T-cell (primary cell): ENCODE measurements around the gene MTFP1. TPM values are rescaled to one million over a fixed set of nuclear protein-coding genes. Genes with fewer than 3 reads are reported as not detected.

Experiments
- ATAC-seq, 4 experiments: fragments of 200-7000 bp in 3 of 4; fragments of 150-1000 bp in 1 of 4; cut with Tn5 transposase; replicated peaks in 1 of 4; 1 replicate in 3 of 4; 2 replicates in 1 of 4; pipeline ENCODE4 v1.10.0; 2021; ENCODE audit warnings: moderate library complexity in 3 of 4, mild to moderate bottlenecking in 2 of 4, moderate number of reproducible peaks in 1 of 4
- CTCF ChIA-PET, 2 donors: fragments of 300-600 bp; sonication (Branson Sonifier 250); formaldehyde crosslinking; loops; one replicate each; lab custom pipeline; 2022; ENCODE audit warnings: antibody characterized with exemption in 2 of 2; lab: Charles Lee
- POLR2A ChIA-PET, 2 donors: fragments of 300-600 bp; sonication (Branson Sonifier 250); formaldehyde crosslinking; loops; one replicate each; lab custom pipeline; 2022; ENCODE audit warnings: antibody characterized with exemption in 2 of 2; lab: Charles Lee
- DNase-seq, 35 experiments: peaks; one replicate each; pipeline versions ENCODE4 v3.0.0 to v3.0.0-alpha.2; 2013 to 2023
- H3K27ac ChIP-seq: one replicate; pipeline ENCODE4 v1.5.1; 2013; ENCODE audit warnings: low read length
- H3K27me3 ChIP-seq, 2 experiments: replicated peaks in 1 of 2; 1 replicate in 1 of 2; 2 replicates in 1 of 2; pipeline versions ENCODE4 v1.6.1 to v1.7.0; 2013; ENCODE audit warnings: low read length in 1 of 2, mixed read lengths in 1 of 2; ENCODE audit not compliant: control insufficient read depth in 2 of 2, insufficient read depth in 2 of 2; ENCODE audit errors: extremely low read depth in 1 of 2
- H3K36me3 ChIP-seq, 2 donors: 1 replicate in 1 of 2; 2 replicates in 1 of 2; pipeline versions ENCODE4 v1.6.1 to v1.7.0; 2013; ENCODE audit warnings: low read length in 1 of 2; ENCODE audit not compliant: control insufficient read depth in 2 of 2, insufficient read depth in 1 of 2; ENCODE audit errors: extremely low read depth in 1 of 2
- H3K4me1 ChIP-seq, 2 experiments: 1 replicate in 1 of 2; 2 replicates in 1 of 2; pipeline versions ENCODE4 v1.6.1 to v1.7.0; 2013; ENCODE audit warnings: low read length in 2 of 2, mixed read lengths in 1 of 2; ENCODE audit not compliant: insufficient read depth in 2 of 2, control insufficient read depth in 1 of 2; ENCODE audit errors: extremely low read depth in 1 of 2
- H3K4me3 ChIP-seq, 2 donors: 1 replicate in 1 of 2; 2 replicates in 1 of 2; pipeline versions ENCODE4 v1.5.1 to v1.7.0; 2013; ENCODE audit warnings: mild to moderate bottlenecking in 2 of 2, low read length in 1 of 2, moderate library complexity in 1 of 2; ENCODE audit not compliant: control insufficient read depth in 1 of 2; ENCODE audit errors: extremely low read depth in 1 of 2
- H3K9me3 ChIP-seq: 2 replicates; pipeline ENCODE4 v1.7.0; 2013
- H3K27ac Mint-ChIP-seq, 2 donors: one replicate each; pipeline ENCODE4 v1.8.0; 2020 to 2021; ENCODE audit warnings: mild to moderate bottlenecking in 2 of 2, mixed read lengths in 2 of 2
- H3K27me3 Mint-ChIP-seq, 2 donors: one replicate each; pipeline ENCODE4 v1.8.0; 2021 to 2022; ENCODE audit warnings: mixed read lengths in 2 of 2
- H3K36me3 Mint-ChIP-seq: one replicate; pipeline ENCODE4 v1.8.0; 2021; ENCODE audit warnings: mixed read lengths
- H3K4me1 Mint-ChIP-seq, 3 donors: one replicate each; pipeline ENCODE4 v1.8.0; 2020 to 2022; ENCODE audit warnings: mixed read lengths in 3 of 3, mild to moderate bottlenecking in 1 of 3
- H3K4me3 Mint-ChIP-seq, 3 donors: one replicate each; pipeline ENCODE4 v1.8.0; 2020 to 2022; ENCODE audit warnings: mild to moderate bottlenecking in 3 of 3, mixed read lengths in 3 of 3, moderate library complexity in 3 of 3
- H3K9me3 Mint-ChIP-seq, 3 donors: one replicate each; pipeline ENCODE4 v1.8.0; 2020 to 2022; ENCODE audit warnings: mixed read lengths in 3 of 3
- WGBS: methylation state at CpG from one replicate; pipeline ENCODE4 v1.1.5; 2013; ENCODE audit warnings: missing lambda C conversion rate; ENCODE audit not compliant: insufficient coverage; 5-methylcytosine and 5-hydroxymethylcytosine counted together
- total RNA-seq, 35 experiments: library from RNA in 6 of 35; stranded (reverse) in 6 of 35; fragments of 120-200 nt in 1 of 35; gene quantifications; one replicate each; pipeline versions ENCODE4 v1.2.1 to v1.2.4 and lab custom pipeline; 2013 to 2026

Gene MTFP1
- total RNA-seq, 5 donors from 2014 or later (not counting 1 experiment from before 2014, with no cell fraction given), result 22.7 to 59.2 (median 29.4) TPM

DNA sequence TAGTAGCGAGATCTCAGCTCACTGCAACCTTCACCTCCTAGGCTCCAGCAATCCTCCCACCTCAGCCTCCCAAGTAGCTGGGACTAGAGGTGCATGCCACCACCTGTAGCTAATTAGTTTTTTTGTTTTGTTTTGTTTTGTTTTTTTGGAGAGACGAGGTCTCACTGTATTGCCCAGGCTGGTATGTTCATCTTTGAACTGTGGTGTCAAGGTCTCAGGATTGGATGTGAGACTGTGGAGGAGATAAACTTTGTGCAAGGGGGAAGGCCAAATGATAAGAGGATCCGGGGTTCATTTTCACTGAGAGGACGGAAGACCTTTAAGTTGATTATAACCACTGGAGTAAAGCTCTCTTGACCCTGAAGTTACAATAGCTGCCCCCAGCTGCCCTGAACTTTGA, 19.8 kb upstream of the MTFP1 start:
- no peak overlapping the region for H3K4me3 Mint-ChIP-seq

DNA sequence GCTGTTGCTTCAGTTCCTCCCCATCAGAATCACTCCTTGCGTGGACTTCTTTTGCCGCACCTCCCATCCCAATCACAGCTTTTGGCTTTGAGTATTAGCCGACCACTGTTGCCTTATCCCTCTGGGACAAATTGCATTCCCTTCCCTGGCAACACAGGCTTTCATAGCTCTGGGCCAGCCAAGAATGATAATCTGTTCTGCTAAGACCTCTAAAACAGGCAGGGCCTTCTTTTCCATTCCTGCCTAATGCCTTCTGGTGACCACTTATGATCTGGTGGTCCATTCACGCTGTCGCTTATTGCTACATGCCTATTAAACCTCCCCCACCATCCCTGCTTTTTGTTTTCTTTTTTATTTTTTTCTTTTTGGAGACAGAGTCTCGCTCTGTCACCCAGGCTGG, 19.2 kb upstream of the MTFP1 start:
- H3K4me3 Mint-ChIP-seq, result no peak overlapping the region
- no peaks in the 10 kb centered on the region for H3K27me3 Mint-ChIP-seq

More for the DNA sequence above, 19.8 kb upstream of the MTFP1 start:
- Histone ChIP-seq H3K27me3 (no peaks in the 10 kb centered on the region), H3K4me1 (no peaks in the 10 kb centered on the region), H3K9me3 (no peaks in the 10 kb centered on the region), H3K4me3 (no peak overlapping the region), H3K36me3 (peaks cover 11 to 16% of the 10 kb centered on the region in 2 donors), H3K27ac (no peak overlapping the region)
- CTCF ChIA-PET, result interaction anchor here (0.5 to 0.6 kb wide), 3 partner anchors 36 to 78 kb away, joined by 3 read pairs; no protein-coding TSS in a partner anchor
- H3K4me1 Mint-ChIP-seq, result peaks cover 0 to 3% (median 0%) of the 10 kb centered on the region in 3 donors
- DNase-seq (no peak), ATAC-seq (no peak)
- H3K27ac Mint-ChIP-seq, result no peak overlapping the region
- no peaks in the 10 kb centered on the region for H3K27me3 Mint-ChIP-seq
- H3K36me3 Mint-ChIP-seq, result peaks cover 13% of the 10 kb centered on the region
- H3K9me3 Mint-ChIP-seq, result no peaks in the 10 kb centered on the region
- POLR2A ChIA-PET, result no interaction called here
- 89% methylated on average over 1 of the region's 4 CpGs for WGBS

DNA sequence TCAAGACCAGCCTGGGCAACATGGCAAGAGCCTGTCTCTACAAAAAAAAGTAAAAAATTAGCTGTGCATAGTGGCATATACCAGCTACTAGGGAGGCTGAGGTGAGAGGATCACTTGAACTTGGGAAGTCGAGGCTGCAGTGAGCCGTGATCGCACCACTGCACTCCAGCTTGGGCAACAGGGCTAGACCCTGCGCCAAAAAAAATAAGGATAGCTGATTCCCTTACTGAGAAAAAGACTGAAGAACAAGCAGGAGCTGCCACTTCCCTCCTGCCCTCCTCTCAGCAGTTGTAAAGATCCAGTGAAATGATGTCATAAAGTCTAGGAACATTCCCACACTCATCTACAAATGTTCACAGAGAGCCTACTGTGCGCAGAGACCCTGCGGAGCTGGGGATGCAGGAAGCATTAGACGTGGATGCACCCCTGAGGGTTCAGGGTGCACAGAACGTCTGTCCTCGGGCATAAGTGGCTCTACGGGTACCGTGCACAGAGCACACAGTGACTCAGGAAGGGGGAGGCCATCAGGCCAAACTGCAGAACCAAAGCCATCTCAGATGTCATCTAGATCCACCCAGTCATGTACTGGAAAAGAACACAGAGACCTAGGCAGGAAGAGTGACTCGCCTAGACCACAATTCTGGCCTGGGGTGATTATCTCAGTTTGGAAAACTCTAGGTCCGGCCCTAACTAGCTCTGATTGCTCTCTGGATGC, 17.0 kb upstream of the MTFP1 start:
- Mint-ChIP-seq H3K27me3 (no peaks in the 10 kb centered on the region), H3K36me3 (peaks cover 26% of the 10 kb centered on the region), H3K9me3 (no peaks in the 10 kb centered on the region), H3K4me3 (no peak overlapping the region), H3K27ac (no peak overlapping the region), H3K4me1 (peaks cover 16 to 26% (median 18%) of the 10 kb centered on the region in 3 donors)
- Histone ChIP-seq H3K4me1 (peaks cover 1 to 11% of the 10 kb centered on the region in 2 experiments), H3K36me3 (peaks cover 11 to 16% of the 10 kb centered on the region in 2 donors), H3K27ac (no peak overlapping the region), H3K27me3 (no peaks in the 10 kb centered on the region), H3K9me3 (no peaks in the 10 kb centered on the region), H3K4me3 (no peak overlapping the region)
- ATAC-seq, result no peak
- POLR2A ChIA-PET, result interaction anchor here in 1 of 2 donors (0.6 kb wide), 1 partner anchor 337 kb away, joined by 3 read pairs; no protein-coding TSS in a partner anchor
- 83% methylated on average over 11 of the region's 13 CpGs for WGBS
- DNase-seq, result no peak
- CTCF ChIA-PET, result no interaction called here

More for the DNA sequence above, 19.2 kb upstream of the MTFP1 start:
- DNase-seq (no peak), ATAC-seq (no peak)
- Histone ChIP-seq H3K4me1 (peaks cover 0 to 2% of the 10 kb centered on the region in 2 experiments), H3K27ac (no peak overlapping the region), H3K9me3 (no peaks in the 10 kb centered on the region), H3K4me3 (no peak overlapping the region), H3K27me3 (no peaks in the 10 kb centered on the region), H3K36me3 (peaks cover 11 to 16% of the 10 kb centered on the region in 2 donors)
- ChIA-PET CTCF (interaction anchor here in 1 of 2 donors (0.6 kb wide), 1 partner anchor 21 kb away, joined by 3 read pairs; no protein-coding TSS in a partner anchor), POLR2A (no interaction called here)
- 97% methylated on average over 5 of the region's 6 CpGs for WGBS
- peaks cover 17% of the 10 kb centered on the region for H3K36me3 Mint-ChIP-seq
- peaks cover 4 to 10% (median 4%) of the 10 kb centered on the region in 3 donors for H3K4me1 Mint-ChIP-seq
- H3K9me3 Mint-ChIP-seq, result no peaks in the 10 kb centered on the region
- H3K27ac Mint-ChIP-seq, result no peak overlapping the region

DNA sequence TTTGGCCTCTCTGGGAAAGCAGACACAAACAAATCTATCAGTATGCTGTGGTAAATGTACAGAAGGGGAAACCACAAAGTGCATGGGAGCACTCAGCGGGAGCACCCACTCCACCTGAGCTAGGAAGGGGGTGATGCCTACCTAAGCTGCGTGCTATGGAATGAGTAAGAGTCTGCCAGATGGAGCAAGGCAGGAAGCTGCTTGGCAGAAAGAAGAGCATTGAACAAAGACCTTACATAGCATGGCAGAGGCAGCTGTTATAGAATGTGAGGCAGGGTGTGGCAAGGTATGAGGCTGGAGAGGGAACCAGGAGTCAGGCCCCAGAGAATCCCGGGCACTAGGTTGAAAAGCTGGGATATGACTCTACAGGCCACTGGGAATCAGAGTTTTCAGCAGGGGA, 13.8 kb upstream of the MTFP1 start:
- H3K36me3 Mint-ChIP-seq, result peaks cover 36% of the 10 kb centered on the region
- WGBS, result 78% methylated on average over 2 of the region's 3 CpGs
- no peaks in the 10 kb centered on the region for H3K27me3 Mint-ChIP-seq
- Histone ChIP-seq H3K27ac (no peak overlapping the region), H3K9me3 (no peaks in the 10 kb centered on the region), H3K27me3 (no peaks in the 10 kb centered on the region), H3K4me3 (no peak overlapping the region), H3K4me1 (peaks cover 16 to 31% of the 10 kb centered on the region in 2 experiments), H3K36me3 (peaks cover 13 to 22% of the 10 kb centered on the region in 2 donors)
- peak overlapping the region; percentile 47 to 49 for H3K27ac Mint-ChIP-seq
- CTCF ChIA-PET, result interaction anchor here in 1 of 2 donors (0.6 to 1.2 kb wide), 3 partner anchors 9 to 304 kb away, joined by 3 to 6 read pairs (median 3); no protein-coding TSS in a partner anchor
- H3K9me3 Mint-ChIP-seq, result no peaks in the 10 kb centered on the region
- POLR2A ChIA-PET, result interaction anchor here (0.7 to 2.6 kb wide), 3 partner anchors 11 to 282 kb away, joined by 7 to 14 read pairs (median 10); no protein-coding TSS in a partner anchor
- DNase-seq (no peak), ATAC-seq (no peak)
- H3K4me3 Mint-ChIP-seq, result peak overlapping the region in 1 of 3 donors; percentile 27
- peaks cover 35 to 51% (median 36%) of the 10 kb centered on the region in 3 donors for H3K4me1 Mint-ChIP-seq

DNA sequence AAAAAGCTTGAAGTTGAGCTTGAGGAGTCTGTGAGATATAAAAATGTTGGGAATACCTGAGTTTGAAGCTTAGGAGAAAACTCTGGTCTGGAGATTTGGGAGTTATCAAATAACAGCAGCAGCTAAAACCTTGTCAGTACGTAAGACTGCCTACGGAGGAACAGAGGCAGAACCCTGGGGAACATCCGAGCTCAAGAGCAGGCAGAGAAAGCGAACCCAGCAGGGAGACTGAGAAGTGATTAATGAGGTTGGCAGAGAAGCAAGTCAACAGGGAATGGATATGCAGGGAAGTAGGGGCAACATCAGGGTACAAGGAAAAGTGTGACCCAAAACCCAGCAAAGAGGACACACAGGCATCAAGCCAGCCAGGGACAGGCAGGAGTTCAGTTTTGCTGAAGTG, 12.6 kb upstream of the MTFP1 start:
- Mint-ChIP-seq H3K27ac (peak overlapping the region; percentile 87 to 94), H3K27me3 (no peaks in the 10 kb centered on the region)

More for the DNA sequence above, 12.6 kb upstream of the MTFP1 start:
- WGBS, result 100% methylated on average over 4 of the region's 4 CpGs
- H3K36me3 Mint-ChIP-seq, result peaks cover 41% of the 10 kb centered on the region
- Histone ChIP-seq H3K4me1 (peaks cover 16 to 31% of the 10 kb centered on the region in 2 experiments), H3K27ac (no peak overlapping the region), H3K4me3 (no peak overlapping the region), H3K27me3 (no peaks in the 10 kb centered on the region), H3K9me3 (no peaks in the 10 kb centered on the region), H3K36me3 (peaks cover 8 to 22% of the 10 kb centered on the region in 2 donors)
- no peaks in the 10 kb centered on the region for H3K9me3 Mint-ChIP-seq
- ATAC-seq, result no peak
- DNase-seq, result no peak
- H3K4me3 Mint-ChIP-seq, result peak overlapping the region in 1 of 3 donors; percentile 29
- H3K4me1 Mint-ChIP-seq, result peaks cover 35 to 51% (median 37%) of the 10 kb centered on the region in 3 donors
- ChIA-PET CTCF (interaction anchor here in 1 of 2 donors (0.7 to 1.8 kb wide), 3 partner anchors 8 to 21 kb away, joined by 3 to 12 read pairs (median 3); partner anchors contain the start of gene MTFP1), POLR2A (interaction anchor here (0.5 to 2.6 kb wide), 7 partner anchors 8 to 281 kb away, joined by 3 to 14 read pairs (median 6); no protein-coding TSS in a partner anchor)
